ENCODE measurements around the gene NRG4. TPM values are rescaled to one million over a fixed set of nuclear protein-coding genes. Genes with fewer than 3 reads are reported as not detected.

Gene NRG4
- total and polyA plus RNA-seq, 9 of the 15 experiments (the other 6 are each of a cell fraction or from before 2014, with no cell fraction given) = 0.33 to 2.5 (median 0.76) TPM

- TF ChIP-seq RBM14 (IDR thresholded peaks at IDR 0.05; ENCODE audit: borderline replicate concordance, insufficient read depth, low read depth, low read length) (no peak), ZBTB34 (CRISPR knock-in tag; IDR thresholded peaks at IDR 0.05) (no peak), ZC3H11A (IDR thresholded peaks at IDR 0.05; ENCODE audit: low read depth, low read length) (peak; percentile 67; the same call in 1 of the 2 replicates), ATF1 (CRISPR knock-in tag; IDR thresholded peaks at IDR 0.05) (0 out of 2 replicates have a peak, but pooled peaks have one; percentile 27), ATF1 (tag; IDR thresholded peaks at IDR 0.05) (peak; percentile 86), KLF10 (CRISPR knock-in tag; IDR thresholded peaks at IDR 0.05) (no peak), JUNB (CRISPR knock-in tag; conservative IDR thresholded peaks at IDR 0.05) (no peak), TFAP4 (CRISPR knock-in tag; IDR thresholded peaks at IDR 0.05; ENCODE audit: borderline replicate concordance) (peak; percentile 87), ZBTB8A (IDR thresholded peaks at IDR 0.05; ENCODE audit: partially characterized antibody) (no peak), GATAD2A (IDR thresholded peaks at IDR 0.05) (no peak), ZNF668 (CRISPR knock-in tag; IDR thresholded peaks at IDR 0.05) (no peak), MNT (conservative IDR thresholded peaks at IDR 0.05) (peak; percentile 70 to 85; a peak in 3 of 4 replicates), SNIP1 (IDR thresholded peaks at IDR 0.05; ENCODE audit: low read depth) (no peak), PATZ1 (CRISPR knock-in tag; IDR thresholded peaks at IDR 0.05; ENCODE audit: borderline replicate concordance) (no peak), HCFC1 (IDR thresholded peaks at IDR 0.05; ENCODE audit: low read depth, low read length) (peak; percentile 80)
These were observed 108.6 kb downstream of the NRG4 start, which contains the start of gene FBXO22 (continued) for GRCh38 chr15:75903331-75904239.
